Measurements from ENCODE around the gene VGLL4. TPM values are rescaled to one million over a fixed set of nuclear protein-coding genes. Genes with fewer than 3 reads are reported as not detected.

VGLL4 gene
- total RNA-seq, 2 donors from 2014 or later, result 87.2 to 203 TPM

DNA sequence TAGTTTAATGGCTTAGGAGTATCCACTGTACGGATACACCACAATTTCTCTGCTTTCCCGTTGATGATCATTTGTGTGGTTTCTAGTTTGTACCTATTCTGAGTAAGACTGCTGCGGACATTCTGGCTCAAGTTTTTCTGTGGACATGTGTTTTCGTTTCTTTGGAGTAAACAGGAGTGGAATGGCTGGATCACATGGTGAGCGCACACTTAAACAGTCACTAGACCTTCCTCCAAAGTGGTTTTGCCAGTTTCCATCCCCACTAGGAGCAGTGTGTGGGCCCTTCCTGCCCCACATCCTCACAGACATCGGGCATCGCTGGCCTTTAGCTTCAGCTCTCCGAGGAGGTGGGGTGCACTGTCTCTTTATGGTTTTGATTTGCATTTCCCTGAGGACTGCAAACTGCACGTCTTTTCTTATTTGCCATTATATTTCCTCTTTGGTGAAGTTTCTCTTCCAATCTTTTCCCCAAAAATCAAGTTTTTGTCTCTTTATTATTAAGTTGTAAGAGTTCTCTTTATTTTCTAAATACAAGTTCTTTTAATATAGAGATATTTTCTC, 94.1 kb downstream of the VGLL4 start:
- Histone ChIP-seq H3K9me3 (no peaks in the 10 kb centered on the region), H3K27me3 (replicated peaks; ENCODE audit: insufficient read depth) (no peaks in the 10 kb centered on the region), H3K27ac (no peak overlapping the region), H3K4me1 (replicated peaks) (peaks cover 18% of the 10 kb centered on the region), H3K4me3 (no peak overlapping the region), H3K36me3 (no peaks in the 10 kb centered on the region)
- 78% methylated on average over 9 of the region's 9 CpGs for WGBS
- TF ChIP-seq POLR2AphosphoS5 (IDR thresholded peaks at IDR 0.05) (no peak), POLR2A (IDR thresholded peaks at IDR 0.05) (no peak)
- TF ChIP-seq, protein P1, sequence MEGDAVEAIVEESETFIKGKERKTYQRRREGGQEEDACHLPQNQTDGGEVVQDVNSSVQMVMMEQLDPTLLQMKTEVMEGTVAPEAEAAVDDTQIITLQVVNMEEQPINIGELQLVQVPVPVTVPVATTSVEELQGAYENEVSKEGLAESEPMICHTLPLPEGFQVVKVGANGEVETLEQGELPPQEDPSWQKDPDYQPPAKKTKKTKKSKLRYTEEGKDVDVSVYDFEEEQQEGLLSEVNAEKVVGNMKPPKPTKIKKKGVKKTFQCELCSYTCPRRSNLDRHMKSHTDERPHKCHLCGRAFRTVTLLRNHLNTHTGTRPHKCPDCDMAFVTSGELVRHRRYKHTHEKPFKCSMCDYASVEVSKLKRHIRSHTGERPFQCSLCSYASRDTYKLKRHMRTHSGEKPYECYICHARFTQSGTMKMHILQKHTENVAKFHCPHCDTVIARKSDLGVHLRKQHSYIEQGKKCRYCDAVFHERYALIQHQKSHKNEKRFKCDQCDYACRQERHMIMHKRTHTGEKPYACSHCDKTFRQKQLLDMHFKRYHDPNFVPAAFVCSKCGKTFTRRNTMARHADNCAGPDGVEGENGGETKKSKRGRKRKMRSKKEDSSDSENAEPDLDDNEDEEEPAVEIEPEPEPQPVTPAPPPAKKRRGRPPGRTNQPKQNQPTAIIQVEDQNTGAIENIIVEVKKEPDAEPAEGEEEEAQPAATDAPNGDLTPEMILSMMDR (IDR thresholded peaks at IDR 0.05), result no peak
- intact Hi-C loops (cut with DNase I), result no loop called here
- DNase-seq (ENCODE audit: low spot score), result no peak

DNA sequence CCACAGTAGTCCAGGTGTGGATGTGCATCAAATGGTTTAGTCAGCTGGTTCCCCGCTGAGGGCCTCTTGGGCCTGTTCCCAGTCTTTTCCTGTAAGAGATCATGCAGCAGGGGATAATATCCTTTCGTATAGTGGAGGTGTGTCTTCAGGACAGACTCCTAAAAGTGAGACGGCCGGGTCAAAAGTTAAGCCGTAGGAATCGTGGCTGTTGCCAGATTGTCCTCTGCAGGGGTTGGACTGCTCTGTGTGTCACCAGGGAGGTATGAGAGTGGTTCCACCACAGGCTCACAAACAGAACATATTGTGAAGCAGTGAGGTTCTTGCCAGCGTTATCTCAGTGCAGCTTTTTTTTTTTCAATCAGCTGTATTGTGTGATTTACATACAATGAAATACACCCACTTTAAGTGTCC, 95.0 kb downstream of the VGLL4 start:
- Histone ChIP-seq H3K27me3 (replicated peaks; ENCODE audit: insufficient read depth) (no peaks in the 10 kb centered on the region), H3K4me1 (replicated peaks) (peaks cover 11% of the 10 kb centered on the region), H3K9me3 (no peaks in the 10 kb centered on the region), H3K4me3 (no peak overlapping the region), H3K27ac (no peak overlapping the region), H3K36me3 (no peaks in the 10 kb centered on the region)
- TF ChIP-seq, protein P1 (IDR thresholded peaks at IDR 0.05), result no peak
- TF ChIP-seq POLR2A (IDR thresholded peaks at IDR 0.05) (no peak), POLR2AphosphoS5 (IDR thresholded peaks at IDR 0.05) (no peak)
- WGBS, result 75% methylated on average over 7 of the region's 7 CpGs
- no peak for DNase-seq (ENCODE audit: low spot score)
- intact Hi-C loops (cut with DNase I), result no loop called here

DNA sequence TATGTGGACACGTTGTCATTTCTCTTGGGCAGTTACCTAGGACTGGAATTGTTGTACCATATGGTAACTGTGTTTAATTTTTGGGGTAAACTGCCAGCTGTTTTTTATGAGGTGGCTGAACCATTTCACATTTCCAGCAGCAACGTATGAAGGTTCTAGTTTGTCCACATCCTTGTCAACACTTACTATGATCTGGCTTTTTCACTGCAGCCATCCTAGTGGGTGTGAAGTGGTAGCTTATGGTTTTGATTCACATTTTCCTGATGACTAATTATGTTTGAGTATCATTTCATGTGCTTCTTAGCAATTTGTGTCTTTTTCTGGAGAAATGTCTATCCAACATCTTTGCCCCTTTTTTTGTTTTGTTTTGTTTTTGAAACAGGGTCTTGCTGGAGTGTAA, 96.2 kb downstream of the VGLL4 start:
- Histone ChIP-seq H3K27me3 (replicated peaks; ENCODE audit: insufficient read depth) (no peaks in the 10 kb centered on the region), H3K4me1 (replicated peaks) (no peaks in the 10 kb centered on the region), H3K4me3 (no peak overlapping the region), H3K9me3 (no peaks in the 10 kb centered on the region), H3K27ac (no peak overlapping the region), H3K36me3 (no peaks in the 10 kb centered on the region)
- intact Hi-C loops (cut with DNase I), result no loop called here
- TF ChIP-seq POLR2A (IDR thresholded peaks at IDR 0.05) (no peak), POLR2AphosphoS5 (IDR thresholded peaks at IDR 0.05) (no peak)
- TF ChIP-seq, protein P1 (IDR thresholded peaks at IDR 0.05), result no peak
- DNase-seq (ENCODE audit: low spot score), result no peak
- WGBS, result 48% methylated on average over 2 of the region's 2 CpGs

DNA sequence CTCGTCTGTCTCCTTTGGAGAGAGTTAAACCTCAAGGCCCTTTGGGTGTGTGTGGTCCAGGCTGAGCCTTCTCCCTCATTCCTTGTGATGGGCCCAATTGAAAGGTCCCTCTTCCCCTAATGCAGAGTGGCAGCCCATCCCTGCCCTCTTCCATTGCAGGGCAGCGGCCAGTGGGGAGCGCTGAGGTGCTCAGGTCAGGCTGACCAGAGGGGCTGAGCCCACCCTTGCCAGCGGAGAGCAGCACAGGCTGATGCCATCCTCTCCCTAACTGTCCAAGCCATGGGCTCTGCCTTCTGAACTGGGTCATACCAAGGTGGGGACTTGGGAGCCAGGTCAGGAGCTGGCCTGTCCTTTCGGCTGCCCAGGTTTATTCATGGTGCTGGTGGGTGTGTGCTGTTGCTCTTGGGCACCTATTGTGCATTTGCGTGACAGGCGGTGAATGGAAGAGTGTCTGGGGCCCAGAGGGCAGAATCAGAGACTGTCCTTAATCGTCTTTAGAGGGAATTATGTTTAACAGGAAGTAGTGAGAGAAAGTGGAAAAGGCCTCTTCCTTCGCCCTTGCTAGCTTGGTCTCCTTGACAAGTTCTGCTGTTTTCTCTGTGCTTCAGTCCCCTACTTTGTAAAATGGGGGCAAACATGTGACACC, 96.9 kb downstream of the VGLL4 start:
- 91% methylated on average over 9 of the region's 9 CpGs for WGBS
- Histone ChIP-seq H3K4me3 (no peak overlapping the region), H3K4me1 (replicated peaks) (no peaks in the 10 kb centered on the region), H3K36me3 (no peaks in the 10 kb centered on the region), H3K27me3 (replicated peaks; ENCODE audit: insufficient read depth) (no peaks in the 10 kb centered on the region), H3K27ac (no peak overlapping the region), H3K9me3 (no peaks in the 10 kb centered on the region)
- intact Hi-C loops (cut with DNase I), result no loop called here
- TF ChIP-seq POLR2A (IDR thresholded peaks at IDR 0.05), result no peak
- no peak for TF ChIP-seq POLR2AphosphoS5 (IDR thresholded peaks at IDR 0.05)
- TF ChIP-seq, protein P1 (IDR thresholded peaks at IDR 0.05), result no peak
- DNase-seq (ENCODE audit: low spot score), result no peak

Measured in prostate gland (tissue), 2 donors.